Keratinocyte (primary cell): ENCODE measurements around the gene IRX5.

ENCODE experiments used
- CTCF ChIP-seq, 3 experiments: IDR thresholded peaks in 1 of 3; conservative IDR thresholded peaks in 1 of 3; optimal IDR thresholded peaks in 1 of 3; 2 replicates in 2 of 3; 3 replicates in 1 of 3; pipeline versions ENCODE3 to v1.5.1; 2011; ENCODE audit warnings: low read length in 3 of 3, mild to moderate bottlenecking in 3 of 3, moderate library complexity in 2 of 3, control low read depth in 1 of 3, inconsistent platforms in 1 of 3; ENCODE audit not compliant: insufficient read depth in 2 of 3; ENCODE audit errors: extremely low read depth in 1 of 3
- EZH2 ChIP-seq: IDR thresholded peaks from one replicate; pipeline ENCODE4 v1.6.1; 2012; ENCODE audit warnings: inconsistent platforms, mild to moderate bottlenecking, low read length, moderate library complexity

- TF ChIP-seq CTCF (optimal IDR thresholded peaks at IDR 0.05 in 1 of 3, IDR thresholded peaks at IDR 0.05 in 1 of 3, conservative IDR thresholded peaks at IDR 0.05 in 1 of 3; ENCODE audit: extremely low read depth in 1 of 3, insufficient read depth in 2 of 3, low read length in 3 of 3) (no peak), EZH2 (no peak)
Observed at GRCh38 chr16:54901606-54902005, 29.1 kb upstream of the IRX5 start.
